ENCODE measurements around the gene SH3RF3.

- no peak for TF ChIP-seq POLR2A (IDR thresholded peaks at IDR 0.05; ENCODE audit: low read length)
- no peak for TF ChIP-seq GATA1 (IDR thresholded peaks at IDR 0.05; ENCODE audit: low read depth, low read length)
These were observed 388.3 kb downstream of the SH3RF3 start for GRCh38 chr2:109517118-109517889.
